SK-N-DZ (cell line): ENCODE data around the gene SMIM11.
"Not testable (repeated sequence)": the region's sequence is repeated elsewhere in the genome, so short reads cannot be mapped to it uniquely, and the experiment has no call there.

Experiments
- DNase-seq: peaks from one replicate; pipeline ENCODE4 v3.0.0-alpha.2; 2015; ENCODE audit warnings: low spot score

The SMIM11 gene

GRCh38 chr21:34417448-34418077 lies 42.3 kb downstream of the SMIM11 start:
- DNase-seq: not testable (repeated sequence)

- not testable (repeated sequence) for DNase-seq
Measured at GRCh38 chr21:34423805-34424204, 48.5 kb downstream of the SMIM11 start, which contains the start of gene SMIM34. Gene SMIM34 (minus strand): TSS chr21:34423951. CDS start chr21:34423839, 112 bp downstream.

GRCh38 chr21:34427339-34427738 lies 52.0 kb downstream of the SMIM11 start:
- not testable (repeated sequence) for DNase-seq

GRCh38 chr21:34428441-34428840 lies 53.1 kb downstream of the SMIM11 start:
- not testable (repeated sequence) for DNase-seq

GRCh38 chr21:34429710-34430109 lies 54.4 kb downstream of the SMIM11 start:
- DNase-seq: not testable (repeated sequence)
